Activated T-cell treated with anti-CD3 and anti-CD28 coated beads for 24 hours (primary cell): ENCODE results near the gene PCDHA4.

Source experiments
- DNase-seq: peaks from one replicate; pipeline ENCODE4 v3.0.0-alpha.2; 2020; ENCODE audit warnings: low read depth

Gene PCDHA4

GRCh38 chr5:140855772-140856674 lies 49.2 kb downstream of the PCDHA4 start, which contains the start of gene PCDHA10:
TSS of gene PCDHA10 (plus strand) at chr5:140855897. CDS start at chr5:140856049, 152 bp downstream.
- DNase-seq = no peak

GRCh38 chr5:140857177-140857986 lies 50.5 kb downstream of the PCDHA4 start:
- no peak for DNase-seq

DNA sequence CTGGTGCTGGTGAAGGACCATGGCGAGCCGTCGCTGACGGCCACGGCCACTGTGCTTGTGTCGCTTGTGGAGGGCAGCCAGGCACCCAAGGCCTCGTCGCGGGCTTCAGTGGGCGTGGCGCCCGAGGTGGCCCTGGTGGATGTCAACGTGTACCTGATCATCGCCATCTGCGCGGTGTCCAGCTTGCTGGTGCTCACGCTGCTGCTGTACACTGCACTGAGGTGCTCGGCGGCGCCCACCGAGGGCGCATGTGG lies 51.0 kb downstream of the PCDHA4 start:
- DNase-seq = no peak

DNA sequence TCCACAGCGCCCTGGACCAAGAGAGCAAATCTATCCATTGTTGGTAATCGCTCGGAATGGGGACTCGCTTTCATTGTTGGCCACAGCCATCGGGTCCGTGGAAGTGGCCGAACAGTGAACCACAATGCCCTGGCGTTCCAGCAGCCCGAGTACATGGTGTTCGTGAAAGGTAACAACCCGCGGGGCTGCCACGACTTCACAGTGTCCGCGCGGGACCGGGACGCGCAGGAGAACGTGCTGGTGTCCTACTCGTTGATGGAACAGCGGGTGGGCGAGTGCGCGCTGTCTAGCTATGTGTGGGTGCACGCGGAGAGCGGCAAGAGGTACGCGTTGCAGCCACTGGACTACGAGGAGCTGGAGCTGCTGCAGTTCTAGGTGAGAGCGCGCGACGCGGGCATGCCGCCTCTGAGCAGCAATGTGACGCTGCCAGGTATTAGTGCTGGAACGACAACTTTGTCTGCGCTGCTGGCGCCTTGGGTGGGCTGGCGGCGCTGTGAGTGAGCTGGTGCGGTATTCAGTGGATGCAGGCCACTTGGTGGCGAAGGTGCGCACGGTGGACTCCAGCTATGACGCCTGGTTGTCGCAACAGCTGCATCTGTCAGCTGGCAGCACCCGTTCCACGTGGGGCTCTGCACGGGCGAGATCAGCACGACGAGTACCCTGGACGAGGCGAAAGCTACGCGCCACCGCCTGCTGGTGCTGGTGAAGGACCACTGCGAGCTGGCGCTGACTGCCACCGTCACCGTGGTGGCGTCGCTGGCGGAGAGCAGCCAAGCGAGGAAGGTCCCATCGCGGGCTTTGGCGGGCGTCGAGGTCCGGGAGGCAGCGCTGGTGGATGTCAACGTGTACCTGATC lies 55.8 kb downstream of the PCDHA4 start:
- DNase-seq = no peak
